HCT116 (cell line): ENCODE results near the gene ZACN.

Experiments
- EZH2phosphoT487 ChIP-seq: fragments of 200-600 bp; IDR thresholded peaks from 2 replicates; pipeline ENCODE4 v1.6.1; 2018; ENCODE audit warnings: antibody characterized with exemption, borderline replicate concordance
- POLR2A ChIP-seq: IDR thresholded peaks from 2 replicates; pipeline ENCODE4 v1.7.0; 2011; ENCODE audit warnings: borderline replicate concordance; ENCODE audit not compliant: insufficient read depth, insufficient read length; ENCODE audit errors: extremely low read depth
- POLR2AphosphoS5 ChIP-seq: IDR thresholded peaks from 2 replicates; pipeline ENCODE4 v1.6.1; 2011; ENCODE audit warnings: mild to moderate bottlenecking, low read depth, low read length, moderate library complexity
- SIN3A ChIP-seq: IDR thresholded peaks from 2 replicates; pipeline ENCODE4 v1.6.1; 2012; ENCODE audit warnings: low read depth
- YY1 ChIP-seq: IDR thresholded peaks from 2 replicates; pipeline ENCODE4 v1.6.1; 2011; ENCODE audit warnings: low read length, low read depth, moderate library complexity, mild to moderate bottlenecking; ENCODE audit not compliant: insufficient replicate concordance; ENCODE audit errors: extremely low read depth
- TF ChIP-seq, protein P1 (sequence below), 3 experiments: fragments of 200-600 bp in 1 of 3; sonication (generic) in 1 of 3; IDR thresholded peaks in 2 of 3; conservative IDR thresholded peaks in 1 of 3; 2 replicates each; pipeline ENCODE4 v1.5.1; 2012 to 2017; ENCODE audit warnings: low read depth in 2 of 3, low read length in 2 of 3, antibody characterized with exemption in 1 of 3, borderline replicate concordance in 1 of 3, control low read depth in 1 of 3, mild to moderate bottlenecking in 1 of 3, mixed read lengths in 1 of 3, mixed run types in 1 of 3, moderate library complexity in 1 of 3; ENCODE audit not compliant: insufficient read depth in 1 of 3
- TF ChIP-seq, protein P2 (sequence below): IDR thresholded peaks from 2 replicates; pipeline ENCODE4 v1.6.1; 2012; ENCODE audit warnings: low read depth
- TF ChIP-seq, protein P3 (sequence below): IDR thresholded peaks from 2 replicates; pipeline ENCODE4 v1.6.1; 2012

DNA sequence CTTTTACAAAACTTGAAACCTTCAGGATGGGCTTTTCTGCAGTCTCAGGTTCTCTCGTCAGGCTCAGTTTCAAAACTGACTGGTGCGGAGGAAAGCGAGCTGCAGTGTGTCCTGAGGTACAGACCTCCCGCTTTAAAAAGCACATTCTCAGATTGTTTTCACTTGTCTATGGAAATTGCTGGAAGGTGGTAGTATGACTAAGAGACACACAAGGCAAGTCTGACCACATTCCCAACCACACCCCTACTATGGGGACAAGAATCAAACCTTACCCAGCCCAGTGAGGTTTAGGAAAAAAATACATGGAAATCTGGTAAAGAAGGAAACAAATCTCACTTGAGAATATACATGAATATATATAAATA, 24.9 kb upstream of the ZACN start:
- TF ChIP-seq, protein P1, sequence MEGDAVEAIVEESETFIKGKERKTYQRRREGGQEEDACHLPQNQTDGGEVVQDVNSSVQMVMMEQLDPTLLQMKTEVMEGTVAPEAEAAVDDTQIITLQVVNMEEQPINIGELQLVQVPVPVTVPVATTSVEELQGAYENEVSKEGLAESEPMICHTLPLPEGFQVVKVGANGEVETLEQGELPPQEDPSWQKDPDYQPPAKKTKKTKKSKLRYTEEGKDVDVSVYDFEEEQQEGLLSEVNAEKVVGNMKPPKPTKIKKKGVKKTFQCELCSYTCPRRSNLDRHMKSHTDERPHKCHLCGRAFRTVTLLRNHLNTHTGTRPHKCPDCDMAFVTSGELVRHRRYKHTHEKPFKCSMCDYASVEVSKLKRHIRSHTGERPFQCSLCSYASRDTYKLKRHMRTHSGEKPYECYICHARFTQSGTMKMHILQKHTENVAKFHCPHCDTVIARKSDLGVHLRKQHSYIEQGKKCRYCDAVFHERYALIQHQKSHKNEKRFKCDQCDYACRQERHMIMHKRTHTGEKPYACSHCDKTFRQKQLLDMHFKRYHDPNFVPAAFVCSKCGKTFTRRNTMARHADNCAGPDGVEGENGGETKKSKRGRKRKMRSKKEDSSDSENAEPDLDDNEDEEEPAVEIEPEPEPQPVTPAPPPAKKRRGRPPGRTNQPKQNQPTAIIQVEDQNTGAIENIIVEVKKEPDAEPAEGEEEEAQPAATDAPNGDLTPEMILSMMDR (IDR thresholded peaks at IDR 0.05 in 2 of 3, conservative IDR thresholded peaks at IDR 0.05 in 1 of 3; ENCODE audit: borderline replicate concordance in 1 of 3, insufficient read depth in 1 of 3, low read depth in 2 of 3, low read length in 2 of 3) = no peak
- TF ChIP-seq, protein P2, sequence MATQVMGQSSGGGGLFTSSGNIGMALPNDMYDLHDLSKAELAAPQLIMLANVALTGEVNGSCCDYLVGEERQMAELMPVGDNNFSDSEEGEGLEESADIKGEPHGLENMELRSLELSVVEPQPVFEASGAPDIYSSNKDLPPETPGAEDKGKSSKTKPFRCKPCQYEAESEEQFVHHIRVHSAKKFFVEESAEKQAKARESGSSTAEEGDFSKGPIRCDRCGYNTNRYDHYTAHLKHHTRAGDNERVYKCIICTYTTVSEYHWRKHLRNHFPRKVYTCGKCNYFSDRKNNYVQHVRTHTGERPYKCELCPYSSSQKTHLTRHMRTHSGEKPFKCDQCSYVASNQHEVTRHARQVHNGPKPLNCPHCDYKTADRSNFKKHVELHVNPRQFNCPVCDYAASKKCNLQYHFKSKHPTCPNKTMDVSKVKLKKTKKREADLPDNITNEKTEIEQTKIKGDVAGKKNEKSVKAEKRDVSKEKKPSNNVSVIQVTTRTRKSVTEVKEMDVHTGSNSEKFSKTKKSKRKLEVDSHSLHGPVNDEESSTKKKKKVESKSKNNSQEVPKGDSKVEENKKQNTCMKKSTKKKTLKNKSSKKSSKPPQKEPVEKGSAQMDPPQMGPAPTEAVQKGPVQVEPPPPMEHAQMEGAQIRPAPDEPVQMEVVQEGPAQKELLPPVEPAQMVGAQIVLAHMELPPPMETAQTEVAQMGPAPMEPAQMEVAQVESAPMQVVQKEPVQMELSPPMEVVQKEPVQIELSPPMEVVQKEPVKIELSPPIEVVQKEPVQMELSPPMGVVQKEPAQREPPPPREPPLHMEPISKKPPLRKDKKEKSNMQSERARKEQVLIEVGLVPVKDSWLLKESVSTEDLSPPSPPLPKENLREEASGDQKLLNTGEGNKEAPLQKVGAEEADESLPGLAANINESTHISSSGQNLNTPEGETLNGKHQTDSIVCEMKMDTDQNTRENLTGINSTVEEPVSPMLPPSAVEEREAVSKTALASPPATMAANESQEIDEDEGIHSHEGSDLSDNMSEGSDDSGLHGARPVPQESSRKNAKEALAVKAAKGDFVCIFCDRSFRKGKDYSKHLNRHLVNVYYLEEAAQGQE = no peak
- TF ChIP-seq SIN3A = 0 out of 2 replicates have a peak, but pooled peaks have one; percentile 44
- no peak for TF ChIP-seq POLR2A
- no peak for TF ChIP-seq YY1
- TF ChIP-seq, protein P3, sequence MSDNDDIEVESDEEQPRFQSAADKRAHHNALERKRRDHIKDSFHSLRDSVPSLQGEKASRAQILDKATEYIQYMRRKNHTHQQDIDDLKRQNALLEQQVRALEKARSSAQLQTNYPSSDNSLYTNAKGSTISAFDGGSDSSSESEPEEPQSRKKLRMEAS = peak; percentile 85
- no peak for TF ChIP-seq EZH2phosphoT487
- TF ChIP-seq POLR2AphosphoS5 = peak; percentile 63; the same call in 1 of the 2 replicates
